ENCODE results near the gene FCN3. TPM values are rescaled to one million over a fixed set of nuclear protein-coding genes. Genes with fewer than 3 reads are reported as not detected.

The FCN3 gene
- total and polyA plus RNA-seq, 9 of the 15 experiments (the other 6 are each of a cell fraction or from before 2014, with no cell fraction given), result 0.49 TPM; not detected in 8

- Histone ChIP-seq H4K20me1 (replicated peaks; ENCODE audit: control insufficient read depth, insufficient read depth, low read length) (no peaks in the 10 kb centered on the region), H3K9me1 (ENCODE audit: control insufficient read depth, insufficient read depth, low read length) (no peaks in the 10 kb centered on the region), H3K4me3 (no peak overlapping the region), H3K27ac (ENCODE audit: extremely low read depth, low read depth, low read length) (peak overlapping the region; percentile 3; the same call in 1 of the 3 replicates), H3K79me2 (ENCODE audit: control insufficient read depth, insufficient read depth, low read length) (no peaks in the 10 kb centered on the region), H3K4me1 (replicated peaks in 1 of 2; ENCODE audit: control insufficient read depth in 2 of 2, insufficient read depth in 2 of 2, low read length in 2 of 2) (peaks cover 15 to 52% of the 10 kb centered on the region in 2 experiments; a peak in 4 of 5 replicates), H3K9me3 (replicated peaks; ENCODE audit: control insufficient read depth, insufficient read depth, low read depth, low read length) (no peaks in the 10 kb centered on the region), H3K27me3 (ENCODE audit: control insufficient read depth in 2 of 2, insufficient read depth in 2 of 2, low read length in 2 of 2) (no peaks in the 10 kb centered on the region), H3K9ac (ENCODE audit: insufficient read depth in 1 of 2, low read depth in 2 of 2, low read length in 2 of 2) (peak overlapping the region; percentile 31 to 82; a peak in 3 of 4 replicates), H3K4me2 (ENCODE audit: insufficient read depth, low read length) (peak overlapping the region; percentile 55), H2AFZ (ENCODE audit: low read depth, low read length) (peak overlapping the region; percentile 84), H3K36me3 (ENCODE audit: control insufficient read depth, insufficient read depth, low read length) (no peaks in the 10 kb centered on the region)
- POLR2A ChIA-PET, result interaction anchor here (0.6 to 4.4 kb wide), 8 partner anchors 9 to 651 kb away, joined by 3 to 19 read pairs (median 5); partner anchors contain the start of gene MAP3K6
- FAIRE-seq, result peak; percentile 15
- DNase-seq (ENCODE audit: extremely low read depth in 1 of 4, low spot score in 3 of 4), result peak; percentile 63 to 86 (median 84)
- intact Hi-C loops (cut with micrococcal nuclease), result no loop called here
- 33% methylated on average over 32 of the region's 51 CpGs for WGBS (ENCODE audit: insufficient coverage, low coverage, missing lambda C conversion rate)
- in situ Hi-C loops (cut with MboI), result no loop called here
- ATAC-seq, result peak; percentile 78
- no TSS peak for BruUV-seq (replicated peaks)
- CTCF ChIA-PET (ENCODE audit: low intra/inter-chr PET ratio), result interaction anchor here (0.8 kb wide), 1 partner anchor 252 kb away, joined by 3 read pairs; no protein-coding TSS in a partner anchor
- no peak for TF ChIP-seq ZNF644 (tag; IDR thresholded peaks at IDR 0.05; ENCODE audit: low read depth)
- TF ChIP-seq MCM5 (IDR thresholded peaks at IDR 0.05; ENCODE audit: low read depth), result no peak
- TF ChIP-seq ZKSCAN1 (IDR thresholded peaks at IDR 0.05; ENCODE audit: low read depth, low read length), result no peak
- TF ChIP-seq ZFX (CRISPR knock-in tag; IDR thresholded peaks at IDR 0.05), result peak; percentile 44
- no peak for TF ChIP-seq POLR2A (conservative IDR thresholded peaks at IDR 0.05)
- TF ChIP-seq ZNF785 (CRISPR knock-in tag; IDR thresholded peaks at IDR 0.05), result no peak
- no peak for TF ChIP-seq ZNF316 (IDR thresholded peaks at IDR 0.05)
- no peak for TF ChIP-seq SAFB (IDR thresholded peaks at IDR 0.05; ENCODE audit: borderline replicate concordance, low read depth, low read length)
- TF ChIP-seq ZBTB33 (CRISPR knock-in tag; IDR thresholded peaks at IDR 0.05), result no peak; the same call in 1 of the 2 replicates
- TF ChIP-seq GABPB2 (CRISPR knock-in tag; conservative IDR thresholded peaks at IDR 0.05), result no peak
- no peak for TF ChIP-seq CREM (IDR thresholded peaks at IDR 0.05; ENCODE audit: low read depth)
- TF ChIP-seq MNT (conservative IDR thresholded peaks at IDR 0.05), result no peak
- no peak for TF ChIP-seq RCOR1 (IDR thresholded peaks at IDR 0.05; ENCODE audit: borderline replicate concordance in 1 of 2, low read depth in 2 of 2, low read length in 2 of 2)
- TF ChIP-seq ZNF140 (CRISPR knock-in tag; IDR thresholded peaks at IDR 0.05), result no peak
- TF ChIP-seq PTRF (tag; IDR thresholded peaks at IDR 0.05), result no peak
- no peak for TF ChIP-seq DIDO1 (tag; IDR thresholded peaks at IDR 0.05; ENCODE audit: low read depth)
- peak; percentile 52 for TF ChIP-seq RBM39 (optimal IDR thresholded peaks at IDR 0.05; ENCODE audit: low read depth, low read length)
- no peak for TF ChIP-seq KAT8 (IDR thresholded peaks at IDR 0.05; ENCODE audit: low read depth)
- no peak for TF ChIP-seq ZFP1 (CRISPR knock-in tag; IDR thresholded peaks at IDR 0.05)
- no peak for TF ChIP-seq ZNF77 (CRISPR knock-in tag; IDR thresholded peaks at IDR 0.05)
- no peak for TF ChIP-seq STAT5B (CRISPR knock-in tag; IDR thresholded peaks at IDR 0.05)
Observed at GRCh38 chr1:27348861-27349783, 25.5 kb downstream of the FCN3 start.
